T-helper 2 cell treated with Interferon-gamma antibody and Interleukin-4, amounts not matched to agents 5 μg/mL and 100 μg/mL, for 36 hours (primary cell): ENCODE measurements around the gene RABGAP1.

Source experiments
- DNase-seq: peaks from one replicate; pipeline ENCODE4 v3.0.0; 2021; ENCODE audit warnings: low spot score
- H3K27ac Mint-ChIP-seq: one replicate; pipeline ENCODE4 v1.8.0; 2021; ENCODE audit warnings: mild to moderate bottlenecking, mixed read lengths
- H3K27me3 Mint-ChIP-seq: one replicate; pipeline ENCODE4 v1.8.0; 2021; ENCODE audit warnings: low read depth, mixed read lengths
- H3K36me3 Mint-ChIP-seq: one replicate; pipeline ENCODE4 v1.8.0; 2021; ENCODE audit warnings: low read depth, mixed read lengths
- H3K4me1 Mint-ChIP-seq: one replicate; pipeline ENCODE4 v1.8.0; 2021; ENCODE audit warnings: low read depth, mixed read lengths
- H3K4me3 Mint-ChIP-seq: one replicate; pipeline ENCODE4 v1.8.0; 2022; ENCODE audit warnings: mild to moderate bottlenecking, moderate library complexity, mixed read lengths
- H3K9me3 Mint-ChIP-seq: one replicate; pipeline ENCODE4 v1.8.0; 2021; ENCODE audit warnings: mixed read lengths

RABGAP1 gene

GRCh38 chr9:123080444-123080843, 139.6 kb downstream of the RABGAP1 start:
- H3K4me1 Mint-ChIP-seq, result no peaks in the 10 kb centered on the region
- no peak overlapping the region for H3K4me3 Mint-ChIP-seq
- DNase-seq, result no peak
- no peak overlapping the region for H3K27ac Mint-ChIP-seq
- no peaks in the 10 kb centered on the region for H3K27me3 Mint-ChIP-seq
- H3K36me3 Mint-ChIP-seq, result peaks cover 16% of the 10 kb centered on the region
- H3K9me3 Mint-ChIP-seq, result no peaks in the 10 kb centered on the region

GRCh38 chr9:123081824-123082223, 141.0 kb downstream of the RABGAP1 start:
- no peaks in the 10 kb centered on the region for H3K9me3 Mint-ChIP-seq
- no peaks in the 10 kb centered on the region for H3K27me3 Mint-ChIP-seq
- H3K4me1 Mint-ChIP-seq, result no peaks in the 10 kb centered on the region
- H3K4me3 Mint-ChIP-seq, result no peak overlapping the region
- H3K27ac Mint-ChIP-seq, result no peak overlapping the region
- no peak for DNase-seq
- H3K36me3 Mint-ChIP-seq, result peaks cover 16% of the 10 kb centered on the region

GRCh38 chr9:123083680-123084079, 142.9 kb downstream of the RABGAP1 start:
- Mint-ChIP-seq H3K36me3 (peaks cover 13% of the 10 kb centered on the region), H3K4me1 (no peaks in the 10 kb centered on the region), H3K27me3 (no peaks in the 10 kb centered on the region), H3K27ac (no peak overlapping the region), H3K4me3 (no peak overlapping the region), H3K9me3 (no peaks in the 10 kb centered on the region)
- no peak for DNase-seq

GRCh38 chr9:123084256-123084655, 143.4 kb downstream of the RABGAP1 start:
- H3K4me1 Mint-ChIP-seq, result no peaks in the 10 kb centered on the region
- DNase-seq, result no peak
- H3K4me3 Mint-ChIP-seq, result no peak overlapping the region
- no peak overlapping the region for H3K27ac Mint-ChIP-seq
- H3K27me3 Mint-ChIP-seq, result no peaks in the 10 kb centered on the region
- H3K36me3 Mint-ChIP-seq, result peaks cover 13% of the 10 kb centered on the region
- no peaks in the 10 kb centered on the region for H3K9me3 Mint-ChIP-seq

GRCh38 chr9:123085916-123086315, 145.1 kb downstream of the RABGAP1 start:
- Mint-ChIP-seq H3K9me3 (no peaks in the 10 kb centered on the region), H3K4me3 (no peak overlapping the region), H3K27ac (no peak overlapping the region), H3K4me1 (no peaks in the 10 kb centered on the region), H3K27me3 (no peaks in the 10 kb centered on the region), H3K36me3 (peaks cover 9% of the 10 kb centered on the region)
- DNase-seq, result no peak

GRCh38 chr9:123087359-123087888, 146.6 kb downstream of the RABGAP1 start:
- Mint-ChIP-seq H3K4me1 (no peaks in the 10 kb centered on the region), H3K27me3 (no peaks in the 10 kb centered on the region), H3K4me3 (no peak overlapping the region), H3K27ac (no peak overlapping the region), H3K36me3 (peaks cover 10% of the 10 kb centered on the region), H3K9me3 (no peaks in the 10 kb centered on the region)
- no peak for DNase-seq

- Mint-ChIP-seq H3K4me3 (no peak overlapping the region), H3K27me3 (no peaks in the 10 kb centered on the region), H3K4me1 (no peaks in the 10 kb centered on the region), H3K36me3 (peaks cover 15% of the 10 kb centered on the region), H3K27ac (no peak overlapping the region), H3K9me3 (no peaks in the 10 kb centered on the region)
- DNase-seq, result no peak
Measured at GRCh38 chr9:123089040-123089439, 148.2 kb downstream of the RABGAP1 start.

GRCh38 chr9:123089790-123090189, 149.0 kb downstream of the RABGAP1 start:
- H3K4me3 Mint-ChIP-seq, result no peak overlapping the region
- no peaks in the 10 kb centered on the region for H3K27me3 Mint-ChIP-seq
- DNase-seq, result no peak
- H3K36me3 Mint-ChIP-seq, result peaks cover 13% of the 10 kb centered on the region
- H3K4me1 Mint-ChIP-seq, result no peaks in the 10 kb centered on the region
- H3K9me3 Mint-ChIP-seq, result no peaks in the 10 kb centered on the region
- no peak overlapping the region for H3K27ac Mint-ChIP-seq

GRCh38 chr9:123090198-123090896, 149.5 kb downstream of the RABGAP1 start:
- Mint-ChIP-seq H3K9me3 (no peaks in the 10 kb centered on the region), H3K27me3 (no peaks in the 10 kb centered on the region), H3K4me3 (no peak overlapping the region), H3K27ac (no peak overlapping the region), H3K4me1 (no peaks in the 10 kb centered on the region), H3K36me3 (peaks cover 12% of the 10 kb centered on the region)
- no peak for DNase-seq

GRCh38 chr9:123090956-123091355, 150.1 kb downstream of the RABGAP1 start:
- DNase-seq, result no peak
- Mint-ChIP-seq H3K27me3 (no peaks in the 10 kb centered on the region), H3K36me3 (peaks cover 12% of the 10 kb centered on the region), H3K9me3 (no peaks in the 10 kb centered on the region), H3K27ac (no peak overlapping the region), H3K4me3 (no peak overlapping the region), H3K4me1 (no peaks in the 10 kb centered on the region)

- Mint-ChIP-seq H3K4me3 (no peak overlapping the region), H3K27ac (no peak overlapping the region), H3K4me1 (no peaks in the 10 kb centered on the region), H3K9me3 (no peaks in the 10 kb centered on the region), H3K36me3 (peaks cover 15% of the 10 kb centered on the region), H3K27me3 (no peaks in the 10 kb centered on the region)
- DNase-seq, result no peak
Measured at GRCh38 chr9:123091459-123091858, 150.6 kb downstream of the RABGAP1 start.

GRCh38 chr9:123093141-123093540, 152.3 kb downstream of the RABGAP1 start:
- no peak for DNase-seq
- H3K36me3 Mint-ChIP-seq, result peaks cover 15% of the 10 kb centered on the region
- H3K4me1 Mint-ChIP-seq, result no peaks in the 10 kb centered on the region
- H3K27ac Mint-ChIP-seq, result no peak overlapping the region
- no peak overlapping the region for H3K4me3 Mint-ChIP-seq
- no peaks in the 10 kb centered on the region for H3K27me3 Mint-ChIP-seq
- H3K9me3 Mint-ChIP-seq, result no peaks in the 10 kb centered on the region

- no peak overlapping the region for H3K27ac Mint-ChIP-seq
- H3K4me3 Mint-ChIP-seq, result no peak overlapping the region
- peaks cover 15% of the 10 kb centered on the region for H3K36me3 Mint-ChIP-seq
- H3K27me3 Mint-ChIP-seq, result no peaks in the 10 kb centered on the region
- no peaks in the 10 kb centered on the region for H3K9me3 Mint-ChIP-seq
- DNase-seq, result no peak
- H3K4me1 Mint-ChIP-seq, result no peaks in the 10 kb centered on the region
Measured at GRCh38 chr9:123096987-123097386, 156.2 kb downstream of the RABGAP1 start.

GRCh38 chr9:123097430-123098095, 156.7 kb downstream of the RABGAP1 start:
- Mint-ChIP-seq H3K9me3 (no peaks in the 10 kb centered on the region), H3K4me3 (no peak overlapping the region), H3K27me3 (no peaks in the 10 kb centered on the region), H3K4me1 (no peaks in the 10 kb centered on the region), H3K36me3 (peaks cover 12% of the 10 kb centered on the region), H3K27ac (no peak overlapping the region)
- no peak for DNase-seq
